ENCODE results near the gene CASKIN2.

CASKIN2 gene

GRCh38 chr17:75493476-75494129, 21.7 kb downstream of the CASKIN2 start:
- no peak for DNase-seq
- Histone ChIP-seq H3K36me3 (peaks cover 88% of the 10 kb centered on the region), H3K9me3 (ENCODE audit: severe bottlenecking) (no peaks in the 10 kb centered on the region), H3K27ac (no peak overlapping the region), H3K27me3 (ENCODE audit: insufficient read depth, low read depth, severe bottlenecking) (no peaks in the 10 kb centered on the region), H3K4me3 (ENCODE audit: low read depth, low read length) (no peak overlapping the region)
- TF ChIP-seq CTCF (IDR thresholded peaks at IDR 0.05; ENCODE audit: low read depth, low read length) = no peak

- H3K27ac ChIP-seq = no peak overlapping the region; the same call in 1 of the 2 replicates
- TF ChIP-seq CTCF (IDR thresholded peaks at IDR 0.05; ENCODE audit: low read depth, low read length) = peak; percentile 30; the same call in 1 of the 2 replicates
- no peak overlapping the region for H3K4me3 ChIP-seq (ENCODE audit: low read depth, low read length)
- H3K27me3 ChIP-seq (ENCODE audit: insufficient read depth, low read depth, severe bottlenecking) = no peaks in the 10 kb centered on the region
- no peaks in the 10 kb centered on the region for H3K9me3 ChIP-seq (ENCODE audit: severe bottlenecking)
- peak; percentile 64 for DNase-seq
- peaks cover 87% of the 10 kb centered on the region for H3K36me3 ChIP-seq
These were observed 22.7 kb downstream of the CASKIN2 start for GRCh38 chr17:75492555-75493168.

GRCh38 chr17:75491680-75492079, 23.7 kb downstream of the CASKIN2 start:
- Histone ChIP-seq H3K4me3 (ENCODE audit: low read depth, low read length) (no peak overlapping the region), H3K27me3 (ENCODE audit: insufficient read depth, low read depth, severe bottlenecking) (no peaks in the 10 kb centered on the region), H3K9me3 (ENCODE audit: severe bottlenecking) (no peaks in the 10 kb centered on the region), H3K27ac (no peak overlapping the region; the same call in 1 of the 2 replicates), H3K36me3 (peaks cover 82% of the 10 kb centered on the region)
- no peak for TF ChIP-seq CTCF (IDR thresholded peaks at IDR 0.05; ENCODE audit: low read depth, low read length)
- no peak for DNase-seq

GRCh38 chr17:75490953-75491649, 24.2 kb downstream of the CASKIN2 start:
- Histone ChIP-seq H3K36me3 (peaks cover 81% of the 10 kb centered on the region), H3K27me3 (ENCODE audit: insufficient read depth, low read depth, severe bottlenecking) (no peaks in the 10 kb centered on the region), H3K9me3 (ENCODE audit: severe bottlenecking) (no peaks in the 10 kb centered on the region), H3K27ac (no peak overlapping the region), H3K4me3 (ENCODE audit: low read depth, low read length) (no peak overlapping the region)
- TF ChIP-seq CTCF (IDR thresholded peaks at IDR 0.05; ENCODE audit: low read depth, low read length) = no peak
- DNase-seq = no peak

GRCh38 chr17:75490173-75490743, 25.1 kb downstream of the CASKIN2 start:
- Histone ChIP-seq H3K4me3 (ENCODE audit: low read depth, low read length) (no peak overlapping the region), H3K27ac (no peak overlapping the region), H3K36me3 (peaks cover 73% of the 10 kb centered on the region), H3K27me3 (ENCODE audit: insufficient read depth, low read depth, severe bottlenecking) (no peaks in the 10 kb centered on the region), H3K9me3 (ENCODE audit: severe bottlenecking) (no peaks in the 10 kb centered on the region)
- DNase-seq = no peak
- no peak for TF ChIP-seq CTCF (IDR thresholded peaks at IDR 0.05; ENCODE audit: low read depth, low read length)
